ENCODE data around the gene ABL1.

ABL1 gene

DNA sequence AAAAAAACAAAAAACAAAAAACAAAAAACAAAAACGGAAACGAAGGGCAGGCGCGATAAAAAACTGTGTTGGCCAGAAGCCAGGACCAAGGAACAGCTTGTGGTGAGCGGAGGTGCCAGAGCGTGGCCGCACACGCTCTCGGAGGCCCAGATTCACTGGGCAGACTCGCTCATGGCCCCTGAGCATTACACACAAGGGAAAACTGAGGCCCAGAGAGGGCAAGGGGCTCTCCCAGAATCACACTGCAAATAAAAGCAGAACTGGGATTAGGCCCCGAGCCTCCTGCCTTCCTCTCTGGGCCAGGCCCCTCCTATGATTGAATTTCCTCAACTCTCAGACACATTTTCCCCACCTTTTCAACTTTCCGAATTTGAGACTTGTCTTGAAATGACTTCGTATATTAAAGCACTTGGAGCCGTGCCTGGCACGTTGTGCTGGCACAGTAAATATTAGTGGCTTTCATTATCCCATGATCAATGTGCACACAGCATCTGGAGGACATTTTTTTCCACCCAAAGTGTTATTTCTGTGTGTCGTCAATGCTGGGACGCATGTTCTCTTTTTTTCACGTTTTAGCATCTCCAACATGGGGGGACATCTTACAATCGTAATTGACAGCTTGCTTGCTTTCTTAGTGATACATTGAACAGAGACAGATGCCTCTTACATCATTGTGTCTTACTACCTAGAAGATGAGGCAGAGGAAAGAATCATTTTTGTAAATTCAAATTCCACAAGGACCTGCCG, 96.6 kb downstream of the ABL1 start:
- DNase-seq (ENCODE audit: low read depth, low spot score): no peak

DNA sequence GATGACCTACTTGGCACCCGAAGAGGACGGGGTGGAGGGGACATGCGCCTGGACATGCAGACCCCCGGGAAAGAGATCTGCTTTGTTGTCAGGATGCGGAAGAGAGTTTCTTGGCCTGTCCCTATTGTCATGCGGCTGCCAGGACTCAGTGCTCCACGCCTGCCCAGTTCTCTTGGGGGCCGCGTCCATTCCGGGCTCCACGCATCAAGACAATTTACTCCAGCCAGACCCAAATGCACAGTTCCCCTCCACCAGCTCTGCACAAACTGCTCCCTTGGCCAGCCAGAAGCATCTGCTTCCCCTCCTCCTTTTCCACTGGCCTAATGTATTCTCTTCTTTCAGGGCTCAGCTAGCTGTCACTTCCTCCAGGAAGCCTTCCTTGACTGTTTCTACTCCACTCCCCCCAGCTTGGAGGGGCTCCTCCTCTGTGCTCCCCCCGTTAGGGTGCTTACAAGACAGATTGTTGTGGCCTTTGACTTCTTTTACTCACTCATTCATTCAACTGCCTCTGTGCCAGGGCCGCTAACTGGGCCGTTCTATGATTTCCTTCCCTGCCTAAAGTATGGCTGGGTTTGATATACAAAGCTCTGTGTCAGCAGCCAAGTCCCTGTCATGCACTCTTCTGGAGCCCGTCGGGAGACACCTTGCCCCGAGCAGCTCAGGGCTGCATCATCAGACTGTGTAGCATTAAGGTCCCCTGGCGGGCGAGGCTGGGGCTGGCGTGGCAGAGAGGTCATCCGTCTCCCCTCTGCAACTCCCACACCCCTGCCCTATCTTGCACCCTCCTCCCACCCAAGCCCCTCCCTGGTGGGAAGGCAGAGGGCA, 97.4 kb downstream of the ABL1 start:
- DNase-seq (ENCODE audit: low read depth, low spot score): no peak

DNA sequence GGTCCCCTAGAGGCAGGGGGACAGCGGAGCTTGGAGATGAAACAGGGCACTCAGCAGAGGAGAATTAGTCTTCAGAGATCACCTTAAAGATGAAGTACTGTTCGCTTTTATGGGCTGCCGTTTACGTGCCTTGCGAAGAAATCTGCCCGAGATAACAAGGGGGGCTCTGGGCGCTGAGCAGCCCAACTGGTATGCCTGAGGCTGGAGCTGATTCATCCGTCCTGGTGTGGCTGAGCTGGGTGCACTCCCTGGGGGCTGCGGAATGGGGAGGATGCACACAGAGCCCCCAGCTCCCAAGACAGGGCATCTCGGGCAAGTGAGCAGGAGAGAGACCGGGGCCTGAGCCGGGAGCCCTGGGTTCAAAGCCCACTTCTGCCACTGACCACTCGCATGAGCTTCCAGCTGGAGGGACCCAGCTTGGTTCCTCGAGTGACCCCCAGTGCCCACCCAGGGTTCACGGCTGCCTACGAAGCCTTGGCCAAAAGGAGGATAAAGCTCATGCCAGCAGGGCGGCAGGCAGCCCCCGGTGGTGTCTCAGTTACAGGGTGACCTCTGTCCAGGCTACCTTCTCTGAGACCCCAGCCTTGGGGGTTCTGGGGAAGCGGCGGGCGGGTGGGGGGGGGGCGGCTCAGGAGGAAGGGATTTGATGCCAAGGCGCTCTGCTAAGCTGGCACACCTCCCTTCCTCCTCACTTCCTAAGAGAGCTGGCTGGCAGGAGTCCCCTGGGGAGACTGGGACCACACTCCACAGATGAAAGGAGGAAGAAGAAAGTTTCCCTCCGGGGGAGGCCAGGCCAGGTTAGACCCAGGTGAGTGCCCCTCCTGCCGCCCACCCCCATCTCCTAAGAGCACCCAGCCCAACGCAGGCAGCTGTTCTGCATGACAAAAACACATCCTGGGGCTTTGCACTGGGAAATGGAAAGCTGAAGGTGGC, 98.3 kb downstream of the ABL1 start:
- no peak for DNase-seq (ENCODE audit: low read depth, low spot score)

DNA sequence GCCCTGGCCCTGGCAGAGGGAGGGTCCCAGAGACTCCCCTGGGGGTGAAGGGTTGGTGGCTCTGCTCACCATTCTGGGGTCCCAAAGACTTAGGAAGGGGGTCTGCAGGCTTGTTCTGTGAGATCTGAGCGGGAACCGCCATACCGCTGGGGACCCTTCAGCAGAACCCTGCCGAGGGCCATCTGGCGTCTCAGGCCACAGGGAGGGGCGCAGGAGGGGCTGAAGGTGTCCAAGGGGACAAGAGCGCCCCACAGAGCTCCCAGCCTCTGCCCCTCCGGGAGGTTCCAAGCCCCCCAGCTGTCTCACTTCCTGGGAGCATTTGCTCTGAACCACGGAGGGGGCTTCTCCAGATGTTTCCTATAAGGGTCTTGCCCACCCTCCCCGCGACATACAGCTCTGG, 99.2 kb downstream of the ABL1 start:
- DNase-seq (ENCODE audit: low read depth, low spot score): no peak

DNA sequence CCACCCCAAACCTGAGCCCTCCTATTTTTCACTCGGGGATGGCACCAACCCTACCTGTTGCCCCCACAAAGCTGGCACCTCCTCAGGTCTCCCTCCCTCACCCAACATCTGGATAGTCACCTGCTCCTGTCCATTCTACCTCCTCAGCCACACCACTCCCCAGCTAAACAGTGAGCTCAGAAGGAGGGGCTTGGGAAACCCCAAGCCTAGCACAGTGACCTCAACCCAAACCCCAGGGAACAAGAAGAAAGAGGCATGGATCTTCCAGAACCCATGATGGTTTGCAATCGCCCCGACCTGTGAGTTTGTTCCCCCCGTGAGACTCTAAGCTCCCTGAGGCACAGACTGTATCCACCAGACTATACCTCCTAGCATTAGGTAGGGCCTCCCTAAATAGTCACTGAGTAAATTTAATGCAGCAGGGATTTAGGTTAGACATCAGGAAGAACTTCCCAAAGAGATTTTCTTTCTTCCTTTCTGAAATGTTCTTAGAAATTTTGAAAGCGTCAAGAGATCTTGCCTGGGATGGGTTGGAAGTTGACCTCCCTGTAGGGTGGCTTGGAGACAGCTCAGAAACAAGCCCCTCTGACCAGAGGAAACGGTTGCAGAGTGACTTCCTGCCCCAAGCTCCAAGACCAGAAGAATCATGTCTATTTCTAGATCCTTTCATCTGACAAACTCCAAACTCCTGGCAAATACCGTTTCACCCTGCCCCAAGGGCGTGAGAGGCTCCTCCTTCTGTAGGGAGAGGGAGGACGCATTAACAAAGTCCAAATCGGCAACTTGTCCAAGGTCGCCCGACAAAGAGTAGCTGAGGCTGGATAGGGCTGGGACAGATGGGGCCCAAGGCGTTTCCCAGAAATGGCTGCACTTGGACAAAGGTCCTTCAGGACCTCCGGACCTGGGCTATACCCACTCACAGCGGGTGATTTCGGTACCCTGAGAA, 99.9 kb downstream of the ABL1 start:
- DNase-seq (ENCODE audit: low read depth, low spot score): no peak

DNA sequence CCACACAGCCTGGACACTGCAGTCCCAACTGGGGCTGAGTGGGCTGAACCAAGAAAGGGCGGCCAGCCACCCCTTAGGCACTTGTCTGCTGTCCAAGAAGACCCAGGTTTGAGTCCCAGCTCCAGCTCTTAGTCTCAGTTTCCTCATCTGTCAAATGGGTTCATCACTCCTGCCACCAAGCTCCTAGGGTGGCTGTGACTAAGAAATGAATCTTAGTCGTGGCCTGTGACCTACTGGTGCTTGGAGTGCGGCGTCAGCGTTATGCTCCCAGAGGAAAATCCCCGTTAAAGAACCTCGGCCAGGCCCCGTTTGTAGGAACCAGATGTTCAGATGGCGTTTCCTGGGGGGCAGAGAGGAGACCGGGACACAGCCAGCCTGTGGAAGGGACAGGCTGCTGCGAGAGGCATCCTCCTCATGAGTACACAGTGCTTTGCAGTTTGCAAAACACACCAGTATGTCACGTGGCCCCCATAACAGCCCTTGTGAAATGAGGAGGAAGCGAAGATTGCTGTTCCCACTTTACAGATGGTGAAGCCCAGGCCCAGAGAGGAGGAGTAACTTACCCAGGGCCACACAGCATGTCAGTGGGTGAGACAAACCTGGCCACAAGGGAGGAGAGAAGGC, 100.7 kb downstream of the ABL1 start:
- DNase-seq (ENCODE audit: low read depth, low spot score): no peak

DNA sequence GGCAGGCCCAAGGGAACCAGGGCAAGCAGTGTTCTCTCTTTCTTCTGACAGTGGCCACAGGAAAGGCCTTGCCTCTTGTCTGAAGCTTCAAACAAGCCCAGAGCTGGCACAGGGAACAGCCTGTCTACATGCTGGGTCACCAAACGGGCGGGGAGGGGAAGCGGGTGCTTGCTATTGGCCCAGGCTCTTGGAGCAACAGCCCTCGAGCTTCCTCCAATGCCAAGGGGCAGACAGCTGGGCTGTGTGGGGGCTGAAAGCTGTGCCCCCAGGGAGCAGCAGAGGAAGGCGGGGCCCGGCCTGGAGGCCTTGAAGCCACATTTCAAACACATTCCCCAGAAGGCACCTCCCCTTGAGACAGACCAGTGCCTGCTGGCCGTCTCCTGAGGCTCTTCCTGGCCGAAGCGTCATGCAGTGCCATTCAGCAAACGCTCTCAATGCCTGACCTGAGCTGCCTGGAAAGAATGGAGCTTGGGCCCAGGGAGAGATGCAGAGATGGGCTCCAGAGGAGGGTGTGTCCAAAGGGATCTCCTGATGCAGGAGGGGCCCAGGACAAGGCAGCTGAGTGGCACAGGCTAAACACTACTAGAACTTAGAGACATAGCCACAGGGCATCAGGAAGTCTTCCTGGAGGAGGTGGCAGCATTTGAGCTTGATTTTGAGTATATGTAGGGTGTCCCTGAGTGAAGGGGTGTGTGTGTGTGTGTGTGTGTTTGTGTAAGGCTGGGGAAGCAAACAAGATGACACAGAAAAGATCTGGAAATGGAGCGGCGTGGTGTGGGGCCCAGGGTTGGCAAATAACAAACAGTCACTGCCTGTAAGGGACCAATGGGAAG, 101.4 kb downstream of the ABL1 start:
- DNase-seq (ENCODE audit: low read depth, low spot score): peak; percentile 66
